ENCODE measurements around the gene NCOA3.

- no peak for TF ChIP-seq TARDBP (IDR thresholded peaks at IDR 0.05)
- TF ChIP-seq, protein P1, sequence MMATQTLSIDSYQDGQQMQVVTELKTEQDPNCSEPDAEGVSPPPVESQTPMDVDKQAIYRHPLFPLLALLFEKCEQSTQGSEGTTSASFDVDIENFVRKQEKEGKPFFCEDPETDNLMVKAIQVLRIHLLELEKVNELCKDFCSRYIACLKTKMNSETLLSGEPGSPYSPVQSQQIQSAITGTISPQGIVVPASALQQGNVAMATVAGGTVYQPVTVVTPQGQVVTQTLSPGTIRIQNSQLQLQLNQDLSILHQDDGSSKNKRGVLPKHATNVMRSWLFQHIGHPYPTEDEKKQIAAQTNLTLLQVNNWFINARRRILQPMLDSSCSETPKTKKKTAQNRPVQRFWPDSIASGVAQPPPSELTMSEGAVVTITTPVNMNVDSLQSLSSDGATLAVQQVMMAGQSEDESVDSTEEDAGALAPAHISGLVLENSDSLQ (IDR thresholded peaks at IDR 0.05), result no peak
- TF ChIP-seq NFRKB (IDR thresholded peaks at IDR 0.05), result no peak
- no peak for TF ChIP-seq SUZ12 (IDR thresholded peaks at IDR 0.05)
- TF ChIP-seq FOXM1 (IDR thresholded peaks at IDR 0.05; ENCODE audit: borderline replicate concordance), result no peak
- TF ChIP-seq BHLHE40 (IDR thresholded peaks at IDR 0.05; ENCODE audit: borderline replicate concordance), result no peak
- no peak for TF ChIP-seq ELF4 (IDR thresholded peaks at IDR 0.05)
These were observed 67.2 kb downstream of the NCOA3 start for GRCh38 chr20:47568837-47569410.
